Activated naive CD4-positive, alpha-beta T cell treated with anti-CD3 and anti-CD28 coated beads for 36 hours (primary cell): ENCODE measurements around the gene SYNGR3. TPM values are rescaled to one million over a fixed set of nuclear protein-coding genes. Genes with fewer than 3 reads are reported as not detected.

Source experiments
- CTCF ChIA-PET: fragments of 350-600 bp; sonication (Branson Sonifier 250); formaldehyde crosslinking; loops from one replicate; lab custom pipeline; 2021; ENCODE audit warnings: antibody characterized with exemption; lab: Charles Lee
- DNase-seq: peaks from one replicate; pipeline ENCODE4 v3.0.0-alpha.2; 2020
- H3K27ac Mint-ChIP-seq: one replicate; pipeline ENCODE4 v1.8.0; 2021; ENCODE audit warnings: mild to moderate bottlenecking, mixed read lengths
- H3K27me3 Mint-ChIP-seq: one replicate; pipeline ENCODE4 v1.8.0; 2021; ENCODE audit warnings: low read depth, mixed read lengths
- H3K36me3 Mint-ChIP-seq: one replicate; pipeline ENCODE4 v1.8.0; 2021; ENCODE audit warnings: low read depth, mixed read lengths
- H3K4me1 Mint-ChIP-seq: one replicate; pipeline ENCODE4 v1.8.0; 2021; ENCODE audit warnings: low read depth, mixed read lengths
- H3K4me3 Mint-ChIP-seq: one replicate; pipeline ENCODE4 v1.8.0; 2021; ENCODE audit warnings: mild to moderate bottlenecking, moderate library complexity, mixed read lengths
- H3K9me3 Mint-ChIP-seq: one replicate; pipeline ENCODE4 v1.8.0; 2021; ENCODE audit warnings: mixed read lengths
- intact Hi-C: fragments of 100-400 bp; cut with micrococcal nuclease; formaldehyde crosslinking; loops from one replicate; pipeline ENCODE4 v1.15.1; 2023
- total RNA-seq, 2 experiments: library from RNA; stranded (reverse); gene quantifications; one replicate each; pipeline ENCODE4 v1.2.3, GENCODE V29; 2021

SYNGR3 gene
- total RNA-seq, 2 experiments from 2014 or later = 5.7 to 7.2 TPM

- H3K4me1 Mint-ChIP-seq = peaks cover 22% of the 10 kb centered on the region
- H3K4me3 Mint-ChIP-seq = no peak overlapping the region
- intact Hi-C loops = no loop called here
- CTCF ChIA-PET = interaction anchor here (2.2 to 4.3 kb wide), 2 partner anchors 12 to 116 kb away, joined by 8 to 52 read pairs; no protein-coding TSS in a partner anchor
- no peaks in the 10 kb centered on the region for H3K36me3 Mint-ChIP-seq
- no peak for DNase-seq
- H3K27me3 Mint-ChIP-seq = peaks cover 26% of the 10 kb centered on the region
- H3K27ac Mint-ChIP-seq = no peak overlapping the region
- no peaks in the 10 kb centered on the region for H3K9me3 Mint-ChIP-seq
Measured at GRCh38 chr16:2024032-2024420, 34.3 kb downstream of the SYNGR3 start.

GRCh38 chr16:2025251-2025650 lies 35.5 kb downstream of the SYNGR3 start:
- Mint-ChIP-seq H3K4me3 (no peak overlapping the region), H3K4me1 (peaks cover 22% of the 10 kb centered on the region), H3K36me3 (no peaks in the 10 kb centered on the region), H3K27ac (no peak overlapping the region), H3K9me3 (no peaks in the 10 kb centered on the region), H3K27me3 (peaks cover 24% of the 10 kb centered on the region)
- no peak for DNase-seq
- CTCF ChIA-PET = interaction anchor here (0.7 to 4.3 kb wide), 3 partner anchors 115 to 493 kb away, joined by 3 to 52 read pairs (median 3); no protein-coding TSS in a partner anchor
- intact Hi-C loops = no loop called here

- DNase-seq = no peak
- Mint-ChIP-seq H3K36me3 (no peaks in the 10 kb centered on the region), H3K27ac (no peak overlapping the region), H3K27me3 (peaks cover 20% of the 10 kb centered on the region), H3K9me3 (no peaks in the 10 kb centered on the region), H3K4me1 (peaks cover 20% of the 10 kb centered on the region), H3K4me3 (peak overlapping the region; percentile 50)
- intact Hi-C loops = no loop called here
- CTCF ChIA-PET = no interaction called here
Measured at GRCh38 chr16:2025878-2026460, 36.2 kb downstream of the SYNGR3 start.

GRCh38 chr16:2026461-2027023 lies 36.8 kb downstream of the SYNGR3 start, which contains the start of gene NHERF2:
Gene NHERF2 (plus strand): TSS chr16:2026902. CDS start chr16:2027006, 104 bp downstream.
- intact Hi-C loops = no loop called here
- CTCF ChIA-PET = no interaction called here
- H3K4me1 Mint-ChIP-seq = peaks cover 20% of the 10 kb centered on the region
- peak within 1 kb of the TSS; percentile 57 for H3K4me3 Mint-ChIP-seq
- no peaks in the 10 kb centered on the region for H3K9me3 Mint-ChIP-seq
- no peak for DNase-seq
- H3K27ac Mint-ChIP-seq = no peak within 1 kb of the TSS
- H3K27me3 Mint-ChIP-seq = peaks cover 16% of the 10 kb centered on the region
- H3K36me3 Mint-ChIP-seq = no peaks in the 10 kb centered on the region

- Mint-ChIP-seq H3K27ac (no peak overlapping the region), H3K4me3 (peak overlapping the region; percentile 57), H3K9me3 (no peaks in the 10 kb centered on the region), H3K36me3 (no peaks in the 10 kb centered on the region), H3K27me3 (peaks cover 9% of the 10 kb centered on the region), H3K4me1 (peaks cover 20% of the 10 kb centered on the region)
- CTCF ChIA-PET = interaction anchor here (0.6 to 0.7 kb wide), 2 partner anchors 19 to 1143 kb away, joined by 3 read pairs; no protein-coding TSS in a partner anchor
- intact Hi-C loops = loop anchor here (2.0 kb wide), 1 partner anchor 19 kb away; the partner anchor contains the start of genes NTHL1 and TSC2
- no peak for DNase-seq
Measured at GRCh38 chr16:2027024-2028010, 37.5 kb downstream of the SYNGR3 start.

- Mint-ChIP-seq H3K4me1 (peaks cover 14% of the 10 kb centered on the region), H3K4me3 (no peak overlapping the region), H3K27me3 (peaks cover 4% of the 10 kb centered on the region), H3K36me3 (no peaks in the 10 kb centered on the region), H3K9me3 (no peaks in the 10 kb centered on the region), H3K27ac (no peak overlapping the region)
- DNase-seq = no peak
- intact Hi-C loops = loop anchor here (2.0 kb wide), 1 partner anchor 19 kb away; the partner anchor contains the start of genes NTHL1 and TSC2
- CTCF ChIA-PET = interaction anchor here (0.7 kb wide), 1 partner anchor 20 kb away, joined by 3 read pairs; no protein-coding TSS in a partner anchor
Measured at GRCh38 chr16:2028146-2028545, 38.4 kb downstream of the SYNGR3 start.

GRCh38 chr16:2028620-2029220 lies 39.0 kb downstream of the SYNGR3 start:
- CTCF ChIA-PET = no interaction called here
- Mint-ChIP-seq H3K4me1 (peaks cover 12% of the 10 kb centered on the region), H3K27me3 (peaks cover 4% of the 10 kb centered on the region), H3K27ac (no peak overlapping the region), H3K9me3 (no peaks in the 10 kb centered on the region), H3K36me3 (no peaks in the 10 kb centered on the region), H3K4me3 (no peak overlapping the region)
- DNase-seq = no peak
- intact Hi-C loops = loop anchor here (2.0 kb wide), 1 partner anchor 18 kb away; the partner anchor contains the start of genes NTHL1 and TSC2

GRCh38 chr16:2029350-2029749 lies 39.6 kb downstream of the SYNGR3 start:
- CTCF ChIA-PET = no interaction called here
- Mint-ChIP-seq H3K4me3 (no peak overlapping the region), H3K36me3 (no peaks in the 10 kb centered on the region), H3K9me3 (no peaks in the 10 kb centered on the region), H3K4me1 (peaks cover 10% of the 10 kb centered on the region), H3K27ac (no peak overlapping the region), H3K27me3 (peaks cover 4% of the 10 kb centered on the region)
- intact Hi-C loops = loop anchor here (2.0 kb wide), 1 partner anchor 17 kb away; the partner anchor contains the start of genes NTHL1 and TSC2
- no peak for DNase-seq

GRCh38 chr16:2030036-2030435 lies 40.3 kb downstream of the SYNGR3 start:
- no peak for DNase-seq
- intact Hi-C loops = no loop called here
- Mint-ChIP-seq H3K36me3 (no peaks in the 10 kb centered on the region), H3K4me3 (no peak overlapping the region), H3K27ac (no peak overlapping the region), H3K4me1 (peaks cover 10% of the 10 kb centered on the region), H3K9me3 (no peaks in the 10 kb centered on the region), H3K27me3 (peaks cover 4% of the 10 kb centered on the region)
- CTCF ChIA-PET = interaction anchor here (0.8 kb wide), 1 partner anchor 18 kb away, joined by 3 read pairs; the partner anchor contains the start of gene TSC2

- DNase-seq = no peak
- intact Hi-C loops = no loop called here
- peaks cover 4% of the 10 kb centered on the region for H3K4me1 Mint-ChIP-seq
- no peak overlapping the region for H3K27ac Mint-ChIP-seq
- H3K9me3 Mint-ChIP-seq = no peaks in the 10 kb centered on the region
- no peaks in the 10 kb centered on the region for H3K36me3 Mint-ChIP-seq
- H3K27me3 Mint-ChIP-seq = peaks cover 4% of the 10 kb centered on the region
- CTCF ChIA-PET = interaction anchor here (1.8 kb wide), 1 partner anchor 109 kb away, joined by 5 read pairs; no protein-coding TSS in a partner anchor
- no peak overlapping the region for H3K4me3 Mint-ChIP-seq
Measured at GRCh38 chr16:2031081-2031577, 41.4 kb downstream of the SYNGR3 start.

- no peaks in the 10 kb centered on the region for H3K9me3 Mint-ChIP-seq
- intact Hi-C loops = no loop called here
- peaks cover 3% of the 10 kb centered on the region for H3K27me3 Mint-ChIP-seq
- H3K4me1 Mint-ChIP-seq = peaks cover 2% of the 10 kb centered on the region
- no peak for DNase-seq
- H3K27ac Mint-ChIP-seq = no peak overlapping the region
- no peaks in the 10 kb centered on the region for H3K36me3 Mint-ChIP-seq
- no peak overlapping the region for H3K4me3 Mint-ChIP-seq
- CTCF ChIA-PET = interaction anchor here (1.8 kb wide), 1 partner anchor 108 kb away, joined by 5 read pairs; no protein-coding TSS in a partner anchor
Measured at GRCh38 chr16:2032285-2033056, 42.7 kb downstream of the SYNGR3 start.
